Measurements from ENCODE around the gene APOBR.

The APOBR gene

DNA sequence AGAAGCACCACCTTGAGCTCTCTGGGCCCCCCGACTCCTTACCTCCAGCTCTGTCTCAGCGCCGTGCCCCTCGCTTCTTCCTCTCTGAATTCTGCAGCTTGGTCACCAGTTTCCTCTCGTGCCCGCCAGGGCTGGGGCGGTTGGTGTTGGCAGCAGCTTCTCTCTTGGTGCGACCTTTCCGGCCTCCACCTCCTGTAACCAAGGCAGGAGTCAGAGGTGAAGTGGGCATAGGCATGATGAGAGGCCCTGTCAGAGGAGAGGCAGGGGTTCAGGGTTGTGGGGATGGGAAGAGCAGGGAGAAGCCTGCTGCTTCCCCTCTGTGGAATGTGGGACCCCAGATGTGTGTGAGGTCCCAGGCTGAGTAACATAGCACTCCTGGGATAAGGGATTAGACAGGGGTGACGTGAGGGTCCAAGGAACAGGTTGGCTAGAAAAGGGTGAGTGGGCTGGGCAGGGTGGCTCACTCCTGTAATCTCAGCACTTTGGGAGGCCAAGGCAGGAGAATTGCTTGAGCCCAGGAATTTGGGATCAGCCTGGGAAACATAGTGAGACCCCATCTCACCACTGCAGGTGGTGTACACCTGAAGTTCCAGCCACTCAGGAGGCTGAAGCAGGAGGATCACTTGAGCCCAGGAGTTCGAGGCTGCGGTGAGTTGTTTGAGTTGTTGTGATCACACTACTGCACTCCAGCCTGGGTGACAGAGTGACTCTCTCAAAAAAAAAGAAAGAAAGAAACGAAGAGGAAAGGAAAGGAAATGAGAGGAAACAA lies 43.7 kb downstream of the APOBR start:
- no peak for DNase-seq (ENCODE audit: extremely low read depth, insufficient read length)
- Histone ChIP-seq H3K27me3 (replicated peaks; ENCODE audit: control insufficient read depth, insufficient read depth, low read length) (no peaks in the 10 kb centered on the region), H3K36me3 (ENCODE audit: control insufficient read depth, insufficient read depth, low read length) (no peaks in the 10 kb centered on the region), H3K4me3 (replicated peaks; ENCODE audit: low read depth, low read length) (no peak overlapping the region)
- no peak for TF ChIP-seq CTCF (IDR thresholded peaks at IDR 0.05; ENCODE audit: insufficient read depth, low read length, poor library complexity, severe bottlenecking)

- no peak for DNase-seq (ENCODE audit: extremely low read depth, insufficient read length)
- no peak for TF ChIP-seq CTCF (IDR thresholded peaks at IDR 0.05; ENCODE audit: insufficient read depth, low read length, poor library complexity, severe bottlenecking)
- no peak within 1 kb of the TSS for H3K4me3 ChIP-seq (replicated peaks; ENCODE audit: low read depth, low read length)
- H3K36me3 ChIP-seq (ENCODE audit: control insufficient read depth, insufficient read depth, low read length), result no peaks in the 10 kb centered on the region
- H3K27me3 ChIP-seq (replicated peaks; ENCODE audit: control insufficient read depth, insufficient read depth, low read length), result no peaks in the 10 kb centered on the region
Observed at GRCh38 chr16:28538733-28539596, 44.5 kb downstream of the APOBR start, which contains the start of gene NUPR1. Gene NUPR1 (minus strand): TSS chr16:28538974. CDS start chr16:28538907, 67 bp downstream.

DNA sequence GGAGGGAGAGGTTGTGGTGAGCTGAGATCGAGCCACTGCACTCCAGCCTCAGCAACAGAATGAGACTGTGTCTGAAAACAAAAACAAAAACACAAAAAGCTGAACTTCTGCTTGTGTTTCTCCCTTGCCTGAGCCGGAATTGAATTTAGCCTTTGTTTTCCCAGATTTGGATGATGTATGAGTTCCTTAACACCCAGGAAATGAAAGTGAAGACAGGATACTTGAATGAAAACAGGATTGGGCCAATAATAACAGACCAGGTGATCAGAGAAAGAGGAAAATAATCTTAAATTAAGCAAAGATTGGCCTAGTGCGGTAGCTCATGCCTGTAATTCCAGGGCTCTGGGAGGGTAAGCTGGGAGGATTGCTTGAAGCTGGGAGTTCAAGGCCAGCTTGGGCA lies 45.9 kb downstream of the APOBR start:
- H3K27me3 ChIP-seq (replicated peaks; ENCODE audit: control insufficient read depth, insufficient read depth, low read length), result no peaks in the 10 kb centered on the region
- H3K4me3 ChIP-seq (replicated peaks; ENCODE audit: low read depth, low read length), result no peak overlapping the region
- TF ChIP-seq CTCF (IDR thresholded peaks at IDR 0.05; ENCODE audit: insufficient read depth, low read length, poor library complexity, severe bottlenecking), result no peak
- no peaks in the 10 kb centered on the region for H3K36me3 ChIP-seq (ENCODE audit: control insufficient read depth, insufficient read depth, low read length)
- DNase-seq (ENCODE audit: extremely low read depth, insufficient read length), result no peak

DNA sequence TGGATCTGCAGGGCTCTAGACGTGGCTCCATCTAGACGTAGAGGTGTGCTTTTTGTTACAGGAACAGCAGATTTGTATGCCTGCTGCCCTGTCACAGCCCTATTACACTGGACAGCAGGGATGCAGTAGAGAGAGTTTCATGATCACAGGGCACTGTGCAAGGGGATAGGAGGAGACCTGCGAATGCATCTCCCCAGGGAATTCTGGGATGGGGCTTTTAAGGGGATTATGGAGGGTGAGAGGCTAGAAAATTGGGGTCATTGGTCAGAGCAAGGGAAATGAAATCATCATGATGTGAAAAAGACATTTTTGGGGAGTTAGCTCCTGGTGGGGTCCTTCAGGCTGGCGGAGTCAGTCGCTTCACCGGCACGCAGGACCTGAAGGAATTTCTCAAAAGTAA lies 48.2 kb downstream of the APOBR start:
- no peak overlapping the region for H3K4me3 ChIP-seq (replicated peaks; ENCODE audit: low read depth, low read length)
- no peak for DNase-seq (ENCODE audit: extremely low read depth, insufficient read length)
- no peaks in the 10 kb centered on the region for H3K27me3 ChIP-seq (replicated peaks; ENCODE audit: control insufficient read depth, insufficient read depth, low read length)
- no peaks in the 10 kb centered on the region for H3K36me3 ChIP-seq (ENCODE audit: control insufficient read depth, insufficient read depth, low read length)
- no peak for TF ChIP-seq CTCF (IDR thresholded peaks at IDR 0.05; ENCODE audit: insufficient read depth, low read length, poor library complexity, severe bottlenecking)

DNA sequence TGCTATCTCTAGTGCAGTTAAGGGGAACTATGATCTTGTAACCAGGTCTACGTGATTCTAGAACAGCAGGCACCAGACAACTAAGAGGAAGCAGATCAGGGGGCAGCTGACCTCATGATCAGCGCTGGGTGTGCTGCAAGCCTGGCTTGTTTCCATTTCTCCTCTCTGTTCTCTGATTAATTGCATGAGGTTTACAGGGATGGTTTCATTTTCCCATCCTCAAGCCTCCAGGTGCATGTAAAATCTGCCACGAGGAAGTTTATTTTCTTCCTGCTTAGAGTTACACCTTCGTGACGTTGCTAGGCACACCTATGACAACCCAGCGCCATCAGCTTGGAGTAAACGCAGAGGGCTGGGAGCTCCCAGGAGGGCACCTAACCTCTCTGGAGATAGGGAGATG lies 48.6 kb downstream of the APOBR start:
- no peaks in the 10 kb centered on the region for H3K36me3 ChIP-seq (ENCODE audit: control insufficient read depth, insufficient read depth, low read length)
- no peak for TF ChIP-seq CTCF (IDR thresholded peaks at IDR 0.05; ENCODE audit: insufficient read depth, low read length, poor library complexity, severe bottlenecking)
- no peak for DNase-seq (ENCODE audit: extremely low read depth, insufficient read length)
- H3K4me3 ChIP-seq (replicated peaks; ENCODE audit: low read depth, low read length), result no peak overlapping the region
- no peaks in the 10 kb centered on the region for H3K27me3 ChIP-seq (replicated peaks; ENCODE audit: control insufficient read depth, insufficient read depth, low read length)
